NCI-H2107 treated with DMSO at 0.1 percent for 48 hours (cell line): ENCODE measurements around the gene MBNL1.
A peak's percentile ranks its signal among the peaks of the same experiment; 100 is the strongest.
"Not testable (repeated sequence)": the region's sequence is repeated elsewhere in the genome, so short reads cannot be mapped to it uniquely, and the experiment has no call there.

ENCODE experiments used
- DNase-seq: peaks from one replicate; lab custom pipeline; 2025; ENCODE audit not compliant: unreplicated experiment; lab: John Stamatoyannopoulos, UW

MBNL1 gene

DNA sequence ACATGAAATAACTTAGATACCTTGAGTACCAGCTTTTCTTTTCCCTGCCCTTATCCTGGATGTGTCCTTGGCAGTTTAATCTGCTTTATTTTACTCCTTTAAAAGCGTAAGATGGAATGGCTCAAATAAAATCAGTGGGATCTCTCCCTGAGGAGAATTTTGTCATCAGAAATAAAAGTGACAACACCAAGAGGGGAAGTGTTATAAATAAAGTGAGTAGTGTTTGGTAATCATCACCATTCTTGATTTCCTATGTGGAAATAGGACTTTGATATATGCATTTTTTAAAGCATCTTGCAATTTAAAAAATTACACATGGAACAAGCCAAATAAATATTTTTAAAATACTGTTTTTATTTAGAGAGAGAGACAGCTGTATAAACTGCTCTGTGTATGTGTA lies 76.5 kb downstream of the MBNL1 start:
- no peak for DNase-seq

- DNase-seq, result no peak
Measured at GRCh38 chr3:152346058-152346457, 77.3 kb downstream of the MBNL1 start.

DNA sequence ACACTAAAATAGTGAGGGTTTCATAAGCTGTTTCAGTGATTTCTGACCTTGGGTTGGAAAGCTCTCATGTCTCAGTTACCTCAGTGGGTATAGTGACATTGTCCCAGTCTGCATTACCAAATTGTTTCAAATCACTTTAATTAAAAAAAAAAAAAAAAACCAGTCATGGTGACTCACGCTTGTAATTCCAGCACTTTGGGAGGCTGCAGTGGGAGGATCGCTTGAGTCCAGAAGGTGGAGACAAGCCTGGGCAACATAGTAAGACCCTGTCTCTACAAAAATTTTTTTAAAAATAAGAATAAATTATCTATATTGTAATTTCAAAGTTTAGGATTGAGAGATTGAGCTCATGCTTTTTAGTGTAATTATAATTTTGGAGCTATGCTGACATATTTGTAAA lies 78.0 kb downstream of the MBNL1 start:
- DNase-seq, result no peak

DNA sequence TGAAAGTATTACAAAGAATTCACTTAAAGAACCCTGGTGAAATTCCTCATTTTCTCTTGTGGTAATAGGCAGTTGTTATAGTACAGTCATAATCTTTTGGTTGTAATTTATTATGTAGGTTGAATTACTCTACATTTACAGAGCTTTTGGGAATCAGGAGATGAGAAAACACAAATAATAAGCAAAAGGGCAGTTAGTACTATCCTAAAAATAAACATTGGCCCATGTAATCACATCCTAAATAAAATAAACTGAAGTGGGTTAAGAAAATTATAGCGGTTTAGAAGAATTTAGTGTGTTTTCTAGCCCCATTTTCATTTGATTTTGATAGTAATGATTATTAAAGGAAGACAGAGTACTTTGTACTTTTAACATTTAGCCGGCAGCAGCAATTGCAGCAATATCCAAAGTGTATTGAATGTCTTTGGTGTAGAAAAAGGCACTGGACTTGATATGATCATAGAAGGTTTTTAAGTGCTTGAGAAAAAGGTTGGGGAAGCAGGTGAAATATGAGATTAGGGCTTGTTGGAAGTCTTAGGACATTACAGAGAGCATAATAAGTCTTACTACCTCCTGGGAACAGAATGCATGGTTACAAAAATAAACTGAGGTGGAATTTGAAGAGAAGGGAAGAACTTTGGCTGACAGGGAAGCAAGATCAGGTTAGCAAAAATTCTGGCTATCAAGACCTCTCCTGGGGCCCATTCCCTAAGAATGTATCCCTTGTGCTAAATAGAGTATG lies 79.9 kb downstream of the MBNL1 start:
- peak; percentile 30 for DNase-seq

DNA sequence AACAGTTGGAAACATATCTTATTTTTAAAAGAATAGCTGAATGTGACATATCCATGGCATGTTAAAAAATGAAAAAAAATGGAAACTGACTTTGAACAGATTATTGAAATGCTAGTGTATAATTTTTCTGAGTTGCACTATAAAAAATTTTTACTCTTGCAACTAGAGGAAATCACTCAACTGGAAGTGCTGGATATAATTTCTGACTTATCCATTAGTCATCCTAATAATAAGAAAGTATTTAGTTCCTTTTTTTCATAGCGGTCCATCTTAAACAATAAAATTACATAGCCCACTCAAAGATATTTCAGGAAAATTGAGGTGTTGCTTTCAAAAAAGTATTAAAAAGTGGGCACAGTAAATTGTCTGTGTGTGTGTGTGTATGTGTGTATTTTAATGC lies 80.7 kb downstream of the MBNL1 start:
- no peak for DNase-seq

- DNase-seq, result no peak
Measured at GRCh38 chr3:152350139-152350538, 81.4 kb downstream of the MBNL1 start.

DNA sequence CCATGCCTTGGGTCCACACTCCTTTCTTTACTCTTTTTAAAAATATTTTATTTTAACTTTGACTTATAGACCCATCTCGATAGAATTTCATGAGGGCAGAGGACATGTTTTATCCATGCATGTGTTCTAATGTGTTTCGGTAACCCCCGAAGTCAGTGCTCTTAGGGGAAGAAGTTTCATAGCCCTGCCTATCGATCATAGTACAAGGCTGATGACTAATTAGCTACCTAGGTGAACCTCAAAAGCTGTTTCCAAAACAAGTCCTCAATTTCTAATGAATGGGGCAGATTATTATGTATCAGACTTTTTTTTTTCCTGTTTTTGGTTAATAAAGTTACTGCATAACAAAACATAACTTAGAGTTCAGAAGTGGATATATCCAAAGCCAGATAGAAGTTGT lies 82.0 kb downstream of the MBNL1 start:
- DNase-seq, result no peak

GRCh38 chr3:152352554-152352953 lies 83.8 kb downstream of the MBNL1 start:
- no peak for DNase-seq

DNA sequence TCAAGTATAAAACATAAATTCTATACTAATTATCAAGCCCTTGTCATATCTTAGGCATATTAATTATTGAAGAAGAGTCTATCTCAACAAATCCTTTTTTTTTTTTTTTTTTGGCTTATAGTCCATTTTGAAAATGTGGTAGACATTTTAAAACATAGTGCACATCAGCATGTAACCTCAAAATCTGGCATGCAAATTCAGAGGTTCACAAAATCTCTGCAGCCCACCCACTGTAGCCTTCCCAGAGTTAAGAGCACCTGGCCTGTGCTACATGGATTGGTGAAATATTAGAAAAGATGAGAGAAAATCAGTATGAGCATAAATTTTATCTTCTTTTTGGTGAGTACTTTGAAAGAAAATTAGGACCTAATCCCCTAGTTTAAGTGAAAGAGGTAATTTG lies 84.8 kb downstream of the MBNL1 start:
- DNase-seq, result no peak

DNA sequence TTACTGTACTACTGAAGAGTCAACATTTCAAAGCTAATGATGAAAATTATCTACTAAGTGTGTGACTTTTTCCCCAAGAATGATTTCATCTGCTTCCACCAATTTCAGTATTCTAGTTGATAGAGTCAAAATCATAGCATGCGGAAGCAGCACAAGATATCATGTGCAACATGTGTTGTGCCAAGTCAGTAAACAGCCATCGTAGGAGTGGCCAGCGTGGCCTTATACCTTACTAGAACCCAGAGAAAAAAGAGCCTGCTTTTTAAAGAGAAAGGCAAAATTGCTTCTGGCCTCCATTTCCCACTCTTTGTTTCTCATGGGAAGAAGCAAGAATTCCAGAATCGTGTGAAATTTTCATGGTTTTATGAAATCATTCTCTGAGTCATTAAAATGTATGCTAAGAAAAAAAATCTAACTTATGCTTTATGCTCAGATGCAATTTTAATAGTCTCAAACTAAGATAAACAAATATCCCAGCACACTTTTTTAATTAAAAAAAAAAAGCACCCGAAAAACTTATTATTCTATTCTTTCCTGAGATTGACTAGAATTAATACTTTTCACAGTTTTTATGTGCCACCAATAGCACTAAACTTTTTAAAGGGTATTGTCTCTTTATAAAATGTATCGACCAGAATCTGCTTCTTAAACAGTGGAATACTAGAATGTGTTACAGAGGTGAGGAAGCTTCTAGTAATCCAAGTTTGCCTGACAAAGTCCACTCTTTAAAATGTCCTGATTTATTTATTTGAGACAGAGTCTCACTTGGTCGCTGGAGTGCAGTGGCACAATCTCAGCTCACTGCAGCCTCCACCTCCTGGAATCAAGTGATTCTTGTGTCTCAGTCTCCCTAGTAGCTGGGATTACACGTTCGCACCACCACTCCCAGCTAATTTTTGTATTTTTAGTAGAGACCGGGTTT lies 87.3 kb downstream of the MBNL1 start:
- DNase-seq, result no peak

DNA sequence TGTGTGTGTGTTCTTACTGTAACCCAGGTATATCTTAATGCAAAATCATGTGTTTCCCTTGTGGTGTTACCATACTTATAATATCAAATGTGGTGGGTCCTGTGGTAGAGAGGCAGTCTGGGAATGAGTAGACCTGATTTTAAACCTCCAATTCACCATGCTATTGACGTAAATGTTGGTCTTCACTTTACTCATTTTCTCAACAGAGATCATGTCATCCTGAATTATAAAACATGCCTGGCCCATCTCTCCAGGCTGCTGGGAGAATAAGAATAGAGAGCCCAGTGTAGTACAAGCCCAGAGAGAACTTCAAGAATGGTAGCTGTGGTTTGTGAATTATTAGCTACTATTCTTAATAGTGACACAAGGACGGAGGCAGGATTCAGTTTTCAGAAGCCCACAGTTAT lies 88.1 kb downstream of the MBNL1 start:
- DNase-seq, result no peak

- DNase-seq, result no peak
Measured at GRCh38 chr3:152357587-152357986, 88.9 kb downstream of the MBNL1 start.

DNA sequence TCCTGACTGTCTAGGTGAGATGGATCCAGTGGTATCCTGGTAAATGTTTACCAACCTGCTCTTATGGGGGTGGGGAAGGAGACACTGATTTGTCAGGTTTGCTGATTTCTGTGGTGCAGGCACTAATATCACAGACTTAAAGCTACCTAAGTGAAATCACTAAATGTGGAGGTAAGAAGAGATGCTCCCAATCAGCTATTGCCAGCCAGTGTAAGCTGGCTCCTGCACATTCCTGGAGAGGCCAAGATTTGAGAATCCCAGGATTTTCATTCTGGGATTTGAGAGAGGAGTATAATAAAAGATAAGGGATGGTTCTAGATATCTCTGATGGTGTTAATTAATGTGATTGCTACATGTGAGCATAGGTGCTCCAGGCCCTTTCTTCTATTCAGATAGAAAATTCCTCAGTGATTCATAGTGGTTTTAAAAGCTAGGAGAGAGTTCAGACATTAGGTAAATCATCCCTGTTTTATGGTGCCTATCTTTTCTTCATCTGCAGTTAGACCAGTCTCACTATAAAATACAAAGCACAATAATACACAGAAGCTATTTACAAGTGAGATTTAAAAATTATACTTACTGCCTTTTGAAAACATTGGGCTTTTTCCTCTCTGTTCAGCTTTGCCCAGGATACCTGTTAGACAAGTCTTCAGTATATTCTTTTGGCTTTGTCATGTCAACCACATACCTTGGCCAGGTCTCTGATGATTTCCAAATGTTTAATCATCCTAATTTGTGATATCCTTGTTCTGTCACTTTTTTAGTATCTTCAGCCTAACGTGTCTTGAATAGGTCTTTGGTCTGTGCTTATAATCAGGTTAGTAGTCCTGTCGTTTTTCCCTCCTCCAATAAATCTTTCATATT lies 90.9 kb downstream of the MBNL1 start:
- DNase-seq, result no peak

GRCh38 chr3:152360302-152360701 lies 91.6 kb downstream of the MBNL1 start:
- DNase-seq, result no peak

DNA sequence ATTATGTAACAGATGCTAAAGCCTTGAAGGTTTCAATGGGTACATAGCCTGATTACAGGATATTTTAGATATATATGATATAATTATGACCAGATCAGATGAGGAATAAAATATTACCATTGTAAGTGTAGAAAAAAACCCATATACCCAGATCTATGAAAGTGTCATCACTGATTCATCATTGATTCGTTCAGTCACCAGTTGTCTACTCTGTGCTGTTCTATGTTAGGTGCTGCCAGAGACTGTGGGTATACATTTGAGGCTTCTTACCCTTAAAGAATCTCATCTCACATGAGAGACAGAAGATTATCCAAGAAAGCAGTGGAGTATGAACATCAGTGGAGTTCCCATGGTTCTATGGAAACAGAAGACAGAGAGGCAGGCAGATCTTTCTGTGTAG lies 92.2 kb downstream of the MBNL1 start:
- no peak for DNase-seq

DNA sequence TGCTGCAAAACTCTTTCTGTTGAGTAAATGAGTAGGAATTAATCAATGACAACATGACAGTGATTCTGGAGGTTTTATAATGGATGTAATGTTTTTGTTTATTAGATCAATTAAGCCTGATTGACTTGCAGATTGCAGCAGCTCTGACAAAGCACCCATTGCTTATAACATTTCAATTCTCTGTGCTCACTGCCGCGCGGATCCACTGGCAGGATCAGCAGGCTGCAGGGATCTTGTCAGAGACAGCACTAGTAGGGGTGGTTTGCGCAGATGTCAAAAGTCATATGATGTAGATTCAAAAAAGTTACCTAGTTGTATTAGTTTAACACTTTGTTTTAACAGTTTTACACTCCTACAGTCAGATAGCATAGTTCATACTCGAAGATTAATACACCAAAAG lies 93.4 kb downstream of the MBNL1 start:
- no peak for DNase-seq

DNA sequence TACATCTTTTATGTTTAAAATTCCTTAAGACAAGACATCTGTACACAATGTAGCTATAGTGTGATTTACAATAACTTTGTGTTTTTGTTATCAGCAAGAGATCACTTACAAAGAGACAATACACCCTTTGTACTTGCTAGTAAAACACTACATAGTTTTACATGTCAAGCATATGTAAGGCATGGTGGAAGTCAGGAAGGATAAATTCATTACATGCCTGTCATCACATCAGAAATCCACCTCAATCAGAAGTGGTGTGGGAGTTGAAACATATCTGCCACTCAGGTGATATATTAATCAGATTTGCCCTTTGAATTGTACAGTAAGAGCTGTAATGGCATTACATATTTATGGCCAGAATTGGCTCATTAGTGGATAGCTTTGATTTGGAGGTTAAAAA lies 95.5 kb downstream of the MBNL1 start:
- DNase-seq, result no peak

GRCh38 chr3:152365126-152365525 lies 96.4 kb downstream of the MBNL1 start:
- DNase-seq, result no peak

DNA sequence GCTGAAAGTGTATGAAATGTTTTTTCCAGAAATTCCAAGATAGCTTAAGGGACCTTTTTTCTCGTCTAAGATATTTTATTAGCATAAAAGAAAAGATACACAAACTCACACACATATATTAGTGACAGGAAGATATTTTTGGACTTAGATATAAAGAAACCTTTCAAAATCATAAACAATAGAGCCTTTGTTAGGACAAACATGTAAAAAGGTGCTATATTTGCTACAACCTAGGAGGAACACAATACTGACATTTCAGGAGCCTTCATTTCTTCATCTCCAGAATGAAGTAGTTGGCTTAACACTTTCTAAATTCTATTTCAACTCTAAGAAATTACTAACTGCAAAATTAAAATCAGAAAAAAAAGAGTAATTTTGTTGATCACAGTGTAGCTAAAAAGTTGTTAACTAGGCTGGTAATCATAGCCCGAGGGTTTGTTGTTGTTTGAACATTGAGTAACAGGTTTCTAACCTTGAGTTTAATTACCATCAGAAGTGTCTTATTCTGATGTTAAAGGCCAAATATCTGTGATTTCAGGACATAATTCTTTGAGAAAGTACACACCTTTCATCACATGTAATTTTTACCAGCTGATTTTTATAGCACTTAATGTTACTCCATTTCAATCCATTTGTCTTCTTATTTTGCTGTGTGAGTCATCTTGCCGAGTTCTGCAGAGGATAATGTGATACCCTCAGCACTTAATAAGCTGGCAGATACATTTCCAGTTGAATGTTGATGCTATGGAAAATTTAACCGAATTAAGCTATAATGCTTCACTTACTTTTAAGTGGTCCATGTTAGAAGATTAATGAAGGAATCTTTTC lies 97.3 kb downstream of the MBNL1 start:
- peak; percentile 29 for DNase-seq

DNA sequence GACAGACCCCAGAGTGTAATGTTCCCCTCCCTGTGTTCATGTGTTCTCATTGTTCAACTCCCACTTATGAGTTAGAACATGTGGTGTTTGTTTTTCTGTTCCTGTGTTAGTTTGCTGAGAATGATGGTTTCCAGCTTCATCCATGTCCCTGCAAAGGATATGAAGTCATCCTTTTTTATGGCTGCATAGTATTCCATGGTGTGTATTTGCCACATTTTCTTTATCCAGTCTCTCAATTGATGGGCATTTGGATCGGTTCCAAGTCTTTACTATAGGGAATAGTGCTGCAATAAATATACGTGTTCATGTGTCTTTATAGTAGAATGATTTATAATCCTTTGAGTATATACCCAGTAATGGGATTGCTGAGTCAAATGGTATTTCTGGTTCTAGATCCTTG lies 98.5 kb downstream of the MBNL1 start:
- DNase-seq, result not testable (repeated sequence)
